Activated naive CD8-positive, alpha-beta T cell treated with anti-CD3 and anti-CD28 coated beads, Interleukin-2, amount 10 ng/mL, durations not matched to agents 7 days and 5 days (primary cell): ENCODE results near the gene MTHFD1L. TPM values are rescaled to one million over a fixed set of nuclear protein-coding genes. Genes with fewer than 3 reads are reported as not detected.
"Not testable (repeated sequence)": the region's sequence is repeated elsewhere in the genome, so short reads cannot be mapped to it uniquely, and the experiment has no call there.

Experiments
- ATAC-seq: fragments of 150-1000 bp; cut with Tn5 transposase; one replicate; pipeline ENCODE4 v1.10.0; 2021; ENCODE audit warnings: low read depth, moderate library complexity
- POLR2A ChIA-PET: fragments of 350-600 bp; sonication (Branson Sonifier 250); formaldehyde crosslinking; loops from one replicate; lab custom pipeline; 2021; ENCODE audit warnings: antibody characterized with exemption; lab: Charles Lee
- DNase-seq: peaks from one replicate; pipeline ENCODE4 v3.0.0; 2021
- H3K27ac Mint-ChIP-seq: one replicate; pipeline ENCODE4 v1.8.0; 2022; ENCODE audit warnings: mild to moderate bottlenecking, mixed read lengths
- H3K27me3 Mint-ChIP-seq: one replicate; pipeline ENCODE4 v1.8.0; 2022; ENCODE audit warnings: mild to moderate bottlenecking, moderate library complexity, mixed read lengths
- H3K36me3 Mint-ChIP-seq: one replicate; pipeline ENCODE4 v1.8.0; 2021; ENCODE audit warnings: mild to moderate bottlenecking, mixed read lengths
- H3K4me1 Mint-ChIP-seq: one replicate; pipeline ENCODE4 v1.8.0; 2021; ENCODE audit warnings: mixed read lengths
- H3K4me3 Mint-ChIP-seq: one replicate; pipeline ENCODE4 v1.8.0; 2022; ENCODE audit warnings: mild to moderate bottlenecking, moderate library complexity, mixed read lengths
- H3K9me3 Mint-ChIP-seq: one replicate; pipeline ENCODE4 v1.8.0; 2021; ENCODE audit warnings: mixed read lengths
- total RNA-seq, 2 experiments: library from RNA; stranded (reverse); gene quantifications; one replicate each; pipeline ENCODE4 v1.2.3, GENCODE V29; 2021

MTHFD1L gene
- total RNA-seq, 2 experiments from 2014 or later: 33.9 to 35.2 TPM

- DNase-seq, H3K36me3 Mint-ChIP-seq, POLR2A ChIA-PET: not testable (repeated sequence)
Measured at GRCh38 chr6:150854392-150854791, 11.1 kb upstream of the MTHFD1L start.

DNA sequence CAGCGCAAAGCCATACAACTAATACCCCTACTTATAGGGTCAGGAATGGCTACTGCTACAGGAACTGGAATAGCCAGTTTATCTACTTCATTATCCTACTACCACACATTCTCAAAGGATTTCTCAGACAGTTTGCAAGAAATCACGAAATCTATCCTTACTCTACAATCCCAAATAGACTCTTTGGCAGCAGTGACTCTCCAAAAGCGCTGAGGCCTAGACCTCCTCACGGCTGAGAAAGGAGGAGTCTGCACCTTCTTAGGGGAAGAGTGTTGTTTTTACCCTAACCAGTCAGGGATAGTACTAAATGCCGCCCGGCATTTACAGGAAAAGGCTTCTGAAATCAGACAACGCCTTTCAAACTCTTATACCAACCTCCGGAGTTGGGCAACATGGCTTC, 10.3 kb upstream of the MTHFD1L start:
- H3K27me3 Mint-ChIP-seq, POLR2A ChIA-PET, H3K4me3 Mint-ChIP-seq, H3K36me3 Mint-ChIP-seq, DNase-seq, H3K9me3 Mint-ChIP-seq, H3K4me1 Mint-ChIP-seq, ATAC-seq, H3K27ac Mint-ChIP-seq: not testable (repeated sequence)

More at GRCh38 chr6:150854392-150854791, 11.1 kb upstream of the MTHFD1L start:
- H3K4me1 Mint-ChIP-seq, H3K9me3 Mint-ChIP-seq, H3K27ac Mint-ChIP-seq, ATAC-seq, H3K4me3 Mint-ChIP-seq: not testable (repeated sequence)
- peaks cover 13% of the 10 kb centered on the region for H3K27me3 Mint-ChIP-seq

GRCh38 chr6:150857062-150857944, 8.2 kb upstream of the MTHFD1L start:
- peaks cover 12% of the 10 kb centered on the region for H3K27me3 Mint-ChIP-seq
- H3K4me3 Mint-ChIP-seq: no peak overlapping the region
- ATAC-seq: no peak
- no peaks in the 10 kb centered on the region for H3K9me3 Mint-ChIP-seq
- DNase-seq: no peak
- H3K4me1 Mint-ChIP-seq: peaks cover 12% of the 10 kb centered on the region
- H3K36me3 Mint-ChIP-seq: no peaks in the 10 kb centered on the region
- no peak overlapping the region for H3K27ac Mint-ChIP-seq
- POLR2A ChIA-PET: no interaction called here

DNA sequence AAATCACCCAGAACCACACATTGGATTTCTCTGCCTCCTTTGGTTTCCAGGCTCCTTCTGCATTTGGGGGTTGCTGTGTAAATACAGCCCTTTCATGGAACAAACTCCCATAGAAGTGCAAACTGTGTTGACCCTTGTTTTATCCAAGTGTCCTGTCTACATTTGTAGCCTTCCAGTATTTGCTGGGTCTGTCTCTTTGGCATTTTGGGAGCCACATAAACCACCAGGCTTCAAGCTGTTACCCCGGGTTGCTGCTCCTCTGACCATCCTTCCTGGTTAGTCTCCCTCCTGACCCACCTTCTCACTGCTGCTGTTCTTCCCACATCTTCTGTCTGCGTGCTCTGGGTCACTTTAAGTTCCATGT, 7.6 kb upstream of the MTHFD1L start:
- DNase-seq (no peak), ATAC-seq (no peak)
- peaks cover 16% of the 10 kb centered on the region for H3K4me1 Mint-ChIP-seq
- no peak overlapping the region for H3K4me3 Mint-ChIP-seq
- H3K9me3 Mint-ChIP-seq: no peaks in the 10 kb centered on the region
- H3K27ac Mint-ChIP-seq: no peak overlapping the region
- H3K36me3 Mint-ChIP-seq: no peaks in the 10 kb centered on the region
- POLR2A ChIA-PET: no interaction called here
- H3K27me3 Mint-ChIP-seq: peaks cover 16% of the 10 kb centered on the region

DNA sequence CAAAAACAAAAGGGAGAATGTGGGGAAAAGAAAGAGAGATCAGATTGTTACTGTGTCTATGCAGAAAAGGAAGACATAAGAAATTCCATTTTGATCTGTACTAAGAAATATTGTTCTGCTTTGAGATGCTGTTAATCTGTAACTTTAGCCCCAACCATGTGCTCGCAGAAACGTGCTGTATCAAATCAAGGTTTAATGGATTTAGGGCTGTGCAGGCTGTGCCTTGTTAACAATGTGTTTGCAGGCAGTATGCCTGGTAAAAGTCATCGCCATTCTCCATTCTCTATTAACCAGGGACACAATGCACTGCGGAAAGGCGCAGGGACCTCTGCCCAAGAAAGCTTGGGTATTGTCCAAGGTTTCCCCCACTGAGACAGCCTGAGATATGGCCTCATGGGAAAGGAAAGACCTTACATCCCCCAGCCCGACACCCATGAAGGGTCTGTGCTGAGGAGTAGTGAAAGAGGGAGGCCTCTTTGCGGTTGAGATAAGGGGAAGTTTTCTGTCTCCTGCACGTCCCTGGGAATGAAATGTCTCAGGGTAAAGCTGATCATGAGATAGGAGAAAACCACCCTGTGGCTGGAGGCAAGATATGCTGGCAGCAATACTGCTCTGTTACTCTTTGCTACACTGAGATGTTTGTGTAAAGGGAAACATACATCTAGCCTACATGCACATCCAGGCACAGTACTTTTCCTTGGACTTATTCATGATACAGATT, 3.9 kb upstream of the MTHFD1L start:
- Mint-ChIP-seq H3K27me3 (peaks cover 16% of the 10 kb centered on the region), H3K4me1 (peaks cover 18% of the 10 kb centered on the region)
- POLR2A ChIA-PET, DNase-seq, H3K36me3 Mint-ChIP-seq, ATAC-seq, H3K9me3 Mint-ChIP-seq, H3K4me3 Mint-ChIP-seq, H3K27ac Mint-ChIP-seq: not testable (repeated sequence)

DNA sequence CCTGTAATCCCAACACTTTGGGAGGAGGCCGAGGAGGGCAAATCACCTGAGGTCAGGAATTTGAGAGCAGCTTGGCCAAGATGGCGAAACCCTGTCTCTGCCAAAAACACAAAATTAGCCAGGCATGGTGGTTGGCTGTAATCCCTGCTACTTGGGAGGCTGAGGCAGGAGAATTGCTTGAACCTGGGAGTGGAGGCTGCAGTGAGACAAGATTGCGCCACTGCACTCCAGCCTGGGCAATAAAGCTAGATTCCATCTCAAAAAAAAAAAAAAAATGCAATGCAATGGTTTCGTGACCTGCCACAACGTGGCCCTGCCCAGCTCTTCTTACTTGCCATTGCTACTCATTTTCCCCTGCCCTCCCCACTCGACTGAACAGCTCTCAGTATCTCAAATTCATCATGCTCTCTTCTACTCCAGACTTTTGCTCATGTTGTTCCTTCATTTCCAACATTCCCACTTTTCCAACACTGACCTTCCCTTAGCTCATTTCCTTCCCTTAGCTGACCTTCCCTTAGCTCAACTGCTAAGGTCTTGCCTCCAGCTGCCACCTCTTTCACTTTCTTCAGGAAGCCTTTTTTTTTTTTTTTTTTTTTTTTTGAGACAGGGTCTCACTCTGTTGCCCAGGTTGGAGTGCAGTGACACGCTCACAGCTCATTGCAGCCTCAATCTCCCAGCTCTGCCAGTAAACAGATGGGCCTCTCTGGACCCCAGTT, 2.1 kb upstream of the MTHFD1L start:
- no peak overlapping the region for H3K4me3 Mint-ChIP-seq
- no peaks in the 10 kb centered on the region for H3K9me3 Mint-ChIP-seq
- no peak overlapping the region for H3K27ac Mint-ChIP-seq
- POLR2A ChIA-PET: interaction anchor here (0.7 kb wide), 1 partner anchor 14 kb away, joined by 4 read pairs; no protein-coding TSS in a partner anchor
- H3K27me3 Mint-ChIP-seq: peaks cover 13% of the 10 kb centered on the region
- ATAC-seq: no peak
- DNase-seq: no peak
- H3K4me1 Mint-ChIP-seq: peaks cover 23% of the 10 kb centered on the region
- peaks cover 1% of the 10 kb centered on the region for H3K36me3 Mint-ChIP-seq

- DNase-seq (no peak), ATAC-seq (no peak)
- Mint-ChIP-seq H3K4me1 (peaks cover 28% of the 10 kb centered on the region), H3K27ac (peak overlapping the region; percentile 77), H3K4me3 (peak overlapping the region; percentile 81), H3K9me3 (no peaks in the 10 kb centered on the region), H3K27me3 (peaks cover 10% of the 10 kb centered on the region), H3K36me3 (peaks cover 1% of the 10 kb centered on the region)
- POLR2A ChIA-PET: interaction anchor here (1.4 to 1.5 kb wide), 2 partner anchors 9 to 587 kb away, joined by 3 to 4 read pairs; partner anchors contain the start of gene RMND1
Measured at GRCh38 chr6:150865043-150865405, 478 bp upstream of the MTHFD1L start.

DNA sequence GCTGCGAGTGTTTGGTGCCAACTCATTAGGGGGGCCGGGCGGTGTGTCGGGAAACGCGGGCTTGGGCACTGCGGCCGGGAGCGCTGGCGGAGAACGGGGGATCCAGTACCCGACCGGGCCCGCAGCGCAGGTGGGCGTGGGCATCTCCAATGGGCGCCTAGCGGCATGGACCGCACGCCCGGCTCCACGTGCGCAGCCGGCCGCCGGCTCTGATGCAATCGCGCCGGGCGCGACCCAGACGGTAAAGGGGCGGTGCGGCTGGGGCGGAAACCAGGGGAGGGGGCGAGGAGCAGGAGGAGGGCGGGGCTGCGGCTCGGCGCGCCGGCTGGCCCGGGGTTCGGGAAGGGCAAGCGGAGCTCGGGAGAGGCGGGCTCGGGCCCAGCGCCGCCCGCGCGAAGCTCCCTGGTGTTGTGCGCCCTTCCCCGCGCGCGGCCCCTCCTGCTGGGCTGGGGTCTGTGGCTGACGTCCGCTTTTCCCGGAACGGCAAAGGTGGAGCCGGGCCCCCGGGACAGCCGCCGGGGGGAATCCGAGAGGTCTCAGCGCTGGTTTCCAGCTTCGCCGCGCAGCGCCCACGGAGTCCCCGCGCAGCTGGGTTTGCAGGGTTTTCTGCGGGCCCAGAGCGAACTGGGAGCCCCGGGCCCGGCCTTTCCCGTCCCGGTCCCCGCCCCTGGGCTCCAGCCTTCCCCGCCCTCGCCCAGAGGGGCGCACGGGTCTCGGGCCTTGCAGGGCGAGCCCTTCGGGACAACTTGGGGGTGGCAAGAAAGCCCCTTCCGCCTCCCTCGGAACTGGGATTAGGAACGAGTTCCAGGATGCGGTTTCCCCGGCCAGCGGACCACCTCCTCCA, 867 bp downstream of the MTHFD1L start:
- ATAC-seq (peak; percentile 73), DNase-seq (peak; percentile 85)
- Mint-ChIP-seq H3K4me1 (peaks cover 29% of the 10 kb centered on the region), H3K27ac (peak overlapping the region; percentile 91), H3K27me3 (peaks cover 10% of the 10 kb centered on the region), H3K4me3 (peak overlapping the region; percentile 92), H3K9me3 (no peaks in the 10 kb centered on the region), H3K36me3 (peaks cover 3% of the 10 kb centered on the region)
- POLR2A ChIA-PET: interaction anchor here (1.2 to 1.5 kb wide), 4 partner anchors 10 to 585 kb away, joined by 3 to 4 read pairs (median 4); partner anchors contain the start of gene RMND1

DNA sequence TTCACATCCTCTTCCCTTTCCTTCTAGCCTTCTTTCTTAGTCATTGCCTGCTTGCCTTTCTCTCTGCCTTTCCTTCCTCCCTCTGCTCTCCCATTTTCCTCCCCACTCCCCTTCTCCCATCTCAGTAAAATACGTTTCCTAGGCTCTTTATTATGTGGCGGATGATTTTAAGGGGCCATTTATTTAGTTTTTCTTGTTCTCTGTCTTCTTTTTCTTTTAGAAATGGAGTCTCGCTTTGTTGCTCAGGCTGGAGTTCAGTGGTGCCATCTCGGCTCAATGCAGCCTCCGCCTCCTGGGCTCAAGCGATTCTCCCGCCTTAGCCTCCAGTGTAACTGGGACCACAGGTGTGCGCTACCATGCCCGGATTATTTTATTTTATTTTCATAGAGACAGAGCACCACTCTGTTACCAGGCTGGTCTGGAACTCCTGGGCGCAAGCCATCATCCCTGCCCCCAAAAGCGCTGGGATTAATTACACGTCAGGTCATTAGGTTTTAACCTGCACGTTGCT, 1.5 kb downstream of the MTHFD1L start:
- no peak for DNase-seq
- H3K27me3 Mint-ChIP-seq: peaks cover 5% of the 10 kb centered on the region
- no peak for ATAC-seq
- POLR2A ChIA-PET: interaction anchor here (1.3 kb wide), 1 partner anchor 28 kb away, joined by 4 read pairs; no protein-coding TSS in a partner anchor
- peak overlapping the region; percentile 92 for H3K4me3 Mint-ChIP-seq
- peaks cover 25% of the 10 kb centered on the region for H3K4me1 Mint-ChIP-seq
- H3K27ac Mint-ChIP-seq: peak overlapping the region; percentile 91
- H3K9me3 Mint-ChIP-seq: no peaks in the 10 kb centered on the region
- peaks cover 3% of the 10 kb centered on the region for H3K36me3 Mint-ChIP-seq

GRCh38 chr6:150868759-150869158, 3.3 kb downstream of the MTHFD1L start:
- no peak overlapping the region for H3K27ac Mint-ChIP-seq
- no peaks in the 10 kb centered on the region for H3K9me3 Mint-ChIP-seq
- no peak for ATAC-seq
- DNase-seq: no peak
- no peak overlapping the region for H3K4me3 Mint-ChIP-seq
- no peaks in the 10 kb centered on the region for H3K27me3 Mint-ChIP-seq
- peaks cover 7% of the 10 kb centered on the region for H3K36me3 Mint-ChIP-seq
- POLR2A ChIA-PET: no interaction called here
- H3K4me1 Mint-ChIP-seq: peaks cover 17% of the 10 kb centered on the region

DNA sequence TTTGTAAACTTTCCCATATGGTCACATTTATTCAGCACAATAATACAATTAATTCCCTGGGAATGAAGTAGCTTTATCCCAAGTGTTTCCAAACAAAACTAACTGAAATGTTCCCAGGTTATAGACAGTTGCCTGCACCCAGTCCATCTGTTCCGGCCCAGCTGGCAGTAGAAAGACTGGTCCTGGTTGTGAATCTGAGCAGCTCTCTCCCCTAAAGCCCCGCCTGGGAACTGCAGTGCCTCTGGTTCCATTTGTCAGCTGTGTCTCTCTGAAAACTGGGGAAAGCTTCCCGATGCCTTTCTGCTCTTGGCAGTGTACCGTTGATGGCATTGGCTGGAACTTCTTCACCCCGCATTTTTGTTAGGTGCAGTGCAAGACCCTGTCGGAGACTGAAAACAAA, 8.7 kb downstream of the MTHFD1L start:
- H3K27me3 Mint-ChIP-seq: no peaks in the 10 kb centered on the region
- H3K36me3 Mint-ChIP-seq: peaks cover 9% of the 10 kb centered on the region
- H3K27ac Mint-ChIP-seq: no peak overlapping the region
- no peak overlapping the region for H3K4me3 Mint-ChIP-seq
- ATAC-seq: no peak
- H3K4me1 Mint-ChIP-seq: peaks cover 12% of the 10 kb centered on the region
- H3K9me3 Mint-ChIP-seq: no peaks in the 10 kb centered on the region
- POLR2A ChIA-PET: no interaction called here
- DNase-seq: no peak

GRCh38 chr6:150875841-150876240, 10.3 kb downstream of the MTHFD1L start:
- H3K4me3 Mint-ChIP-seq: no peak overlapping the region
- no peak for DNase-seq
- no peaks in the 10 kb centered on the region for H3K9me3 Mint-ChIP-seq
- POLR2A ChIA-PET: no interaction called here
- H3K4me1 Mint-ChIP-seq: peaks cover 9% of the 10 kb centered on the region
- H3K27me3 Mint-ChIP-seq: no peaks in the 10 kb centered on the region
- ATAC-seq: no peak
- H3K36me3 Mint-ChIP-seq: peaks cover 20% of the 10 kb centered on the region
- H3K27ac Mint-ChIP-seq: no peak overlapping the region
